ENCODE results near the gene SRI. TPM values are rescaled to one million over a fixed set of nuclear protein-coding genes. Genes with fewer than 3 reads are reported as not detected.
"Not testable (repeated sequence)": the region's sequence is repeated elsewhere in the genome, so short reads cannot be mapped to it uniquely, and the experiment has no call there.

The SRI gene
- total and polyA plus RNA-seq, 2 donors (not counting 3 experiments of a cell fraction or from before 2014, with no cell fraction given) = 121 to 204 TPM

DNA sequence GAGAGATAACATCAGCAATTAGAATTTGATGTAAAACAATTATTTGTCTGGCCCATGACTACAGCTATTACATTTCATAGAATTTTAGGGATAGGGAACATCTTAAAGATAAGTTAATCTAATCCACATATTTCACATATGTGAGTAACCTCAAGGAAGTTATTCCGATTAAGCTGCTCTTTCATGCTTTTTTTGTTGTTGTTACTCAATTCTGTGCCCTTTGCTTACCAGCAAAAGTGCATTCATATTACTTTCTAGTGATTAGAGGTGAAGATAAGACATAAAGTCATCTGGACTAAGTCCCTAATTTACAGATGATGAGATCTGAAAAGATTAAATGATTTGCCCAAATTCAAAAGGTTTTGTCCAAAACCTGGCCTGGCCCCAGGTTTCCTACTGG, 40.9 kb upstream of the SRI start:
- dilution Hi-C loops (cut with MboI; ENCODE audit: extremely low pct_ligation_motif_present, low sequenced_read_pairs) (no loop called here), intact Hi-C loops (cut with micrococcal nuclease) (no loop called here)
- no peaks in the 10 kb centered on the region for H3K4me1 ChIP-seq (ENCODE audit: control insufficient read depth, extremely low read depth, insufficient read depth, low read length)
- no peak overlapping the region for H3K4me3 ChIP-seq (replicated peaks in 1 of 3; ENCODE audit: insufficient read depth in 1 of 3, low read depth in 1 of 3, low read length in 3 of 3)
- DNase-seq (ENCODE audit: low read depth, low spot score) = no peak
- ChIA-PET POLR2A (no interaction called here), CTCF (no interaction called here)
- no peaks in the 10 kb centered on the region for H3K36me3 ChIP-seq (ENCODE audit: control insufficient read depth in 2 of 2, extremely low read depth in 1 of 2, insufficient read depth in 2 of 2, low read length in 2 of 2)
- H3K27ac ChIP-seq (ENCODE audit: insufficient read depth, low read depth, low read length) = no peak overlapping the region
- H3K79me2 ChIP-seq (ENCODE audit: control insufficient read depth, insufficient read depth, low read length) = no peaks in the 10 kb centered on the region
- no peak for FAIRE-seq
- H3K9me3 ChIP-seq (replicated peaks; ENCODE audit: control insufficient read depth, insufficient read depth, low read length) = no peaks in the 10 kb centered on the region
- no peaks in the 10 kb centered on the region for H3K27me3 ChIP-seq (ENCODE audit: control insufficient read depth in 2 of 2, insufficient read depth in 2 of 2, low read length in 2 of 2)
- no peak overlapping the region for H2AFZ ChIP-seq (ENCODE audit: low read depth, low read length)
- H4K20me1 ChIP-seq (replicated peaks; ENCODE audit: control insufficient read depth, extremely low read depth, insufficient read depth, low read length) = no peaks in the 10 kb centered on the region
- TF ChIP-seq POLR2A (IDR thresholded peaks at IDR 0.05; ENCODE audit: low read depth, low read length) = no peak
- TF ChIP-seq POLR2AphosphoS5 (IDR thresholded peaks at IDR 0.05; ENCODE audit: insufficient read depth, low read depth, low read length) = no peak
- no peak for TF ChIP-seq JUN (IDR thresholded peaks at IDR 0.05; ENCODE audit: borderline replicate concordance, insufficient read depth, insufficient read length, low read depth)
- H3K9ac ChIP-seq (replicated peaks; ENCODE audit: extremely low read depth, insufficient read depth, low read length) = no peak overlapping the region
- no peaks in the 10 kb centered on the region for H3K9me1 ChIP-seq (replicated peaks; ENCODE audit: control insufficient read depth, extremely low read depth, insufficient read depth, low read length)
- H3K4me2 ChIP-seq (ENCODE audit: insufficient read depth, low read length) = no peak overlapping the region
- no TSS peak for BruUV-seq (replicated peaks)

GRCh38 chr7:88259656-88260380, 40.0 kb upstream of the SRI start:
- ChIA-PET POLR2A (no interaction called here), CTCF (no interaction called here)
- DNase-seq (ENCODE audit: low read depth, low spot score) (no peak), FAIRE-seq (no peak)
- no peak overlapping the region for H3K4me3 ChIP-seq (replicated peaks in 1 of 3; ENCODE audit: insufficient read depth in 1 of 3, low read depth in 1 of 3, low read length in 3 of 3)
- no peaks in the 10 kb centered on the region for H3K9me1 ChIP-seq (replicated peaks; ENCODE audit: control insufficient read depth, extremely low read depth, insufficient read depth, low read length)
- dilution Hi-C loops (cut with MboI; ENCODE audit: extremely low pct_ligation_motif_present, low sequenced_read_pairs) = no loop called here
- TF ChIP-seq GATA2 (IDR thresholded peaks at IDR 0.05; ENCODE audit: insufficient read depth, insufficient read length, low read depth, low read length) = no peak
- TF ChIP-seq JUN (IDR thresholded peaks at IDR 0.05; ENCODE audit: borderline replicate concordance, insufficient read depth, insufficient read length, low read depth) = no peak
- TF ChIP-seq EZH2 (IDR thresholded peaks at IDR 0.05; ENCODE audit: borderline replicate concordance, low read depth, low read length, severe bottlenecking) = no peak
- TF ChIP-seq POLR2A (IDR thresholded peaks at IDR 0.05; ENCODE audit: low read depth, low read length) = no peak
- no peak for TF ChIP-seq MYC (IDR thresholded peaks at IDR 0.05; ENCODE audit: low read depth, low read length)
- TF ChIP-seq MAX (IDR thresholded peaks at IDR 0.05; ENCODE audit: insufficient read depth, insufficient read length) = no peak
- TF ChIP-seq FOS (IDR thresholded peaks at IDR 0.05; ENCODE audit: borderline replicate concordance, insufficient read depth, low read length) = no peak
- no peak for TF ChIP-seq POLR2AphosphoS5 (IDR thresholded peaks at IDR 0.05; ENCODE audit: insufficient read depth, low read depth, low read length)
- H2AFZ ChIP-seq (ENCODE audit: low read depth, low read length) = no peak overlapping the region
- H4K20me1 ChIP-seq (replicated peaks; ENCODE audit: control insufficient read depth, extremely low read depth, insufficient read depth, low read length) = no peaks in the 10 kb centered on the region
- no peak overlapping the region for H3K4me2 ChIP-seq (ENCODE audit: insufficient read depth, low read length)
- intact Hi-C loops (cut with micrococcal nuclease) = no loop called here
- no peaks in the 10 kb centered on the region for H3K9me3 ChIP-seq (replicated peaks; ENCODE audit: control insufficient read depth, insufficient read depth, low read length)
- BruUV-seq (replicated peaks) = no TSS peak
- no peaks in the 10 kb centered on the region for H3K4me1 ChIP-seq (ENCODE audit: control insufficient read depth, extremely low read depth, insufficient read depth, low read length)
- no peaks in the 10 kb centered on the region for H3K27me3 ChIP-seq (ENCODE audit: control insufficient read depth in 2 of 2, insufficient read depth in 2 of 2, low read length in 2 of 2)
- no peaks in the 10 kb centered on the region for H3K36me3 ChIP-seq (ENCODE audit: control insufficient read depth in 2 of 2, extremely low read depth in 1 of 2, insufficient read depth in 2 of 2, low read length in 2 of 2)
- H3K79me2 ChIP-seq (ENCODE audit: control insufficient read depth, insufficient read depth, low read length) = no peaks in the 10 kb centered on the region
- no peak overlapping the region for H3K9ac ChIP-seq (replicated peaks; ENCODE audit: extremely low read depth, insufficient read depth, low read length)
- no peak overlapping the region for H3K27ac ChIP-seq (ENCODE audit: insufficient read depth, low read depth, low read length)

- BruUV-seq (replicated peaks); H3K9me1 ChIP-seq (replicated peaks; ENCODE audit: control insufficient read depth, extremely low read depth, insufficient read depth, low read length); H4K20me1 ChIP-seq (replicated peaks; ENCODE audit: control insufficient read depth, extremely low read depth, insufficient read depth, low read length); POLR2A ChIA-PET; H3K4me3 ChIP-seq (replicated peaks in 1 of 3; ENCODE audit: insufficient read depth in 1 of 3, low read depth in 1 of 3, low read length in 3 of 3); FAIRE-seq; H2AFZ ChIP-seq (ENCODE audit: low read depth, low read length); H3K27me3 ChIP-seq (ENCODE audit: control insufficient read depth in 2 of 2, insufficient read depth in 2 of 2, low read length in 2 of 2); H3K36me3 ChIP-seq (ENCODE audit: control insufficient read depth in 2 of 2, extremely low read depth in 1 of 2, insufficient read depth in 2 of 2, low read length in 2 of 2); H3K4me2 ChIP-seq (ENCODE audit: insufficient read depth, low read length); H3K27ac ChIP-seq (ENCODE audit: insufficient read depth, low read depth, low read length); DNase-seq (ENCODE audit: low read depth, low spot score); CTCF ChIA-PET; H3K9me3 ChIP-seq (replicated peaks; ENCODE audit: control insufficient read depth, insufficient read depth, low read length); H3K79me2 ChIP-seq (ENCODE audit: control insufficient read depth, insufficient read depth, low read length); dilution Hi-C loops (cut with MboI; ENCODE audit: extremely low pct_ligation_motif_present, low sequenced_read_pairs); H3K9ac ChIP-seq (replicated peaks; ENCODE audit: extremely low read depth, insufficient read depth, low read length); intact Hi-C loops (cut with micrococcal nuclease); H3K4me1 ChIP-seq (ENCODE audit: control insufficient read depth, extremely low read depth, insufficient read depth, low read length): not testable (repeated sequence)
These were observed 38.5 kb upstream of the SRI start for GRCh38 chr7:88258296-88258695.

All from endothelial cell of umbilical vein (primary cell).